Measurements from ENCODE around the gene ANKS1B.
A peak's percentile ranks its signal among the peaks of the same experiment; 100 is the strongest.

The ANKS1B gene

GRCh38 chr12:99984271-99985128, at the start of gene ANKS1B:
Gene ANKS1B (minus strand): TSS chr12:99984936. CDS start chr12:99984237, 699 bp downstream.
- TF ChIP-seq, protein P1, sequence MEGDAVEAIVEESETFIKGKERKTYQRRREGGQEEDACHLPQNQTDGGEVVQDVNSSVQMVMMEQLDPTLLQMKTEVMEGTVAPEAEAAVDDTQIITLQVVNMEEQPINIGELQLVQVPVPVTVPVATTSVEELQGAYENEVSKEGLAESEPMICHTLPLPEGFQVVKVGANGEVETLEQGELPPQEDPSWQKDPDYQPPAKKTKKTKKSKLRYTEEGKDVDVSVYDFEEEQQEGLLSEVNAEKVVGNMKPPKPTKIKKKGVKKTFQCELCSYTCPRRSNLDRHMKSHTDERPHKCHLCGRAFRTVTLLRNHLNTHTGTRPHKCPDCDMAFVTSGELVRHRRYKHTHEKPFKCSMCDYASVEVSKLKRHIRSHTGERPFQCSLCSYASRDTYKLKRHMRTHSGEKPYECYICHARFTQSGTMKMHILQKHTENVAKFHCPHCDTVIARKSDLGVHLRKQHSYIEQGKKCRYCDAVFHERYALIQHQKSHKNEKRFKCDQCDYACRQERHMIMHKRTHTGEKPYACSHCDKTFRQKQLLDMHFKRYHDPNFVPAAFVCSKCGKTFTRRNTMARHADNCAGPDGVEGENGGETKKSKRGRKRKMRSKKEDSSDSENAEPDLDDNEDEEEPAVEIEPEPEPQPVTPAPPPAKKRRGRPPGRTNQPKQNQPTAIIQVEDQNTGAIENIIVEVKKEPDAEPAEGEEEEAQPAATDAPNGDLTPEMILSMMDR (IDR thresholded peaks at IDR 0.05; ENCODE audit: control insufficient read depth, insufficient read depth, low read depth, low read length, missing control alignments), result no peak
- H3K4me3 ChIP-seq (ENCODE audit: control insufficient read depth, low read depth, low read length), result peak within 1 kb of the TSS; percentile 61
- DNase-seq (ENCODE audit: low read depth), result no peak

- no peak for DNase-seq (ENCODE audit: low read depth)
- TF ChIP-seq, protein P1 (IDR thresholded peaks at IDR 0.05; ENCODE audit: control insufficient read depth, insufficient read depth, low read depth, low read length, missing control alignments), result no peak
- no peak overlapping the region for H3K4me3 ChIP-seq (ENCODE audit: control insufficient read depth, low read depth, low read length)
Measured at GRCh38 chr12:100031836-100032235, 47.1 kb upstream of the ANKS1B start.

- TF ChIP-seq, protein P1 (IDR thresholded peaks at IDR 0.05; ENCODE audit: control insufficient read depth, insufficient read depth, low read depth, low read length, missing control alignments), result no peak
Measured at GRCh38 chr12:100027671-100028070, 42.9 kb upstream of the ANKS1B start.

GRCh38 chr12:100026241-100026640, 41.5 kb upstream of the ANKS1B start:
- no peak for DNase-seq (ENCODE audit: low read depth)
- H3K4me3 ChIP-seq (ENCODE audit: control insufficient read depth, low read depth, low read length), result no peak overlapping the region
- TF ChIP-seq, protein P1 (IDR thresholded peaks at IDR 0.05; ENCODE audit: control insufficient read depth, insufficient read depth, low read depth, low read length, missing control alignments), result no peak

More at GRCh38 chr12:100027671-100028070, 42.9 kb upstream of the ANKS1B start:
- no peak overlapping the region for H3K4me3 ChIP-seq (ENCODE audit: control insufficient read depth, low read depth, low read length)
- no peak for DNase-seq (ENCODE audit: low read depth)

DNA sequence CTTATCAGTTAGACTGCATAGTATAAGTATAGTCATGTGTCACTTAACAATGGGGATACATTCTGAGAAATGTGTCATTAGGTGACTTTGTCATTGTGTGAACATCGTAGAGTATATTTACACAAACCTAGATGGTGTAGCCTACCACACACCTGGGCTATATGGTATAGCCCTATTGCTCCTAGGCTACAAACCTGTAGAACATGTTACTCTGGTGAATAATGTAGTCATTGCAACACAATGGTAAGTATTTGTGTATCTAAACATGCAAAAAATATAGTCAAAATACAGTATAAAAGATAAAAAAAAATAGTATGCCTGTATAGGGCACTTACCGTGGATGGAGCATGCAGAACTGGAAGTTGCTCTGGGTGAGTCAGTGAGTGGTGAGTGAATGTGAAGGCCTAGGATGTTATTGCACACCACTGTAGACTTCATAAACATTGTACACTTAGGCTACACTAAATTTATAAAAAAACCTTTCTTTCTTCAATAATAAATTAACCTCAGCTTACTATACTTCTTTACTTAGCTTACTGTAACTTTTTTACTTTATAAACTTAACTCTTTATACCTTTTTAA, 40.3 kb upstream of the ANKS1B start:
- DNase-seq (ENCODE audit: low read depth), result no peak
- TF ChIP-seq, protein P1 (IDR thresholded peaks at IDR 0.05; ENCODE audit: control insufficient read depth, insufficient read depth, low read depth, low read length, missing control alignments), result no peak
- H3K4me3 ChIP-seq (ENCODE audit: control insufficient read depth, low read depth, low read length), result no peak overlapping the region

GRCh38 chr12:100020370-100020769, 35.6 kb upstream of the ANKS1B start:
- TF ChIP-seq, protein P1 (IDR thresholded peaks at IDR 0.05; ENCODE audit: control insufficient read depth, insufficient read depth, low read depth, low read length, missing control alignments), result no peak
- DNase-seq (ENCODE audit: low read depth), result no peak
- H3K4me3 ChIP-seq (ENCODE audit: control insufficient read depth, low read depth, low read length), result no peak overlapping the region

Data from AG09309 (cell line).